WTC11 (cell line): ENCODE measurements around the gene SLC19A1. TPM values are rescaled to one million over a fixed set of nuclear protein-coding genes. Genes with fewer than 3 reads are reported as not detected.

Experiments used
- ATAC-seq: fragments of 200-7000 bp; cut with Tn5 transposase; 2 replicates; pipeline ENCODE4 v1.10.0; 2021; ENCODE audit warnings: mild to moderate bottlenecking, moderate library complexity
- CTCF ChIA-PET: fragments of 300-600 bp; sonication (Branson Sonifier 250); formaldehyde crosslinking; loops from one replicate; lab custom pipeline; 2021; ENCODE audit warnings: antibody characterized with exemption; lab: Charles Lee
- POLR2A ChIA-PET: fragments of 350-600 bp; sonication (Branson Sonifier 250); formaldehyde crosslinking; loops from one replicate; lab custom pipeline; 2021; ENCODE audit warnings: antibody characterized with exemption; lab: Charles Lee
- DNase-seq: peaks from one replicate; pipeline ENCODE4 v3.0.0; 2021; ENCODE audit warnings: low spot score
- H3K27ac Mint-ChIP-seq: 2 replicates; pipeline ENCODE4 v1.8.0; 2021; ENCODE audit warnings: mixed read lengths
- H3K27me3 Mint-ChIP-seq: 2 replicates; pipeline ENCODE4 v1.8.0; 2021; ENCODE audit warnings: low read depth, mild to moderate bottlenecking, moderate library complexity, mixed read lengths
- H3K36me3 Mint-ChIP-seq: 2 replicates; pipeline ENCODE4 v1.8.0; 2021; ENCODE audit warnings: mixed read lengths
- H3K4me1 Mint-ChIP-seq: 2 replicates; pipeline ENCODE4 v1.8.0; 2022; ENCODE audit warnings: mixed read lengths
- H3K4me3 Mint-ChIP-seq: 2 replicates; pipeline ENCODE4 v1.8.0; 2021; ENCODE audit warnings: mild to moderate bottlenecking, moderate library complexity, mixed read lengths
- H3K9me3 Mint-ChIP-seq: 2 replicates; pipeline ENCODE4 v1.8.0; 2021; ENCODE audit warnings: mixed read lengths
- ARID4B ChIP-seq: sonication (generic); formaldehyde crosslinking; IDR thresholded peaks from 2 replicates; pipeline ENCODE4 v1.8.0; 2023; ENCODE audit warnings: missing genetic modification reagents, mild to moderate bottlenecking, borderline replicate concordance
- ATF2 ChIP-seq: sonication (generic); formaldehyde crosslinking; IDR thresholded peaks from 2 replicates; pipeline ENCODE4 v1.8.1; 2022; ENCODE audit warnings: low read depth, missing genetic modification reagents, borderline replicate concordance
- CBFB ChIP-seq: sonication (generic); formaldehyde crosslinking; IDR thresholded peaks from 2 replicates; pipeline ENCODE4 v1.8.1; 2022; ENCODE audit warnings: mild to moderate bottlenecking, low read depth, missing genetic modification reagents
- CREB1 ChIP-seq: sonication (generic); formaldehyde crosslinking; IDR thresholded peaks from 2 replicates; pipeline ENCODE4 v1.8.0; 2023; ENCODE audit warnings: mild to moderate bottlenecking, missing genetic modification reagents
- ETV6 ChIP-seq: sonication (generic); formaldehyde crosslinking; IDR thresholded peaks from 2 replicates; pipeline ENCODE4 v1.8.1; 2022; ENCODE audit warnings: mild to moderate bottlenecking, missing genetic modification reagents
- FOXP1 ChIP-seq: sonication (generic); formaldehyde crosslinking; IDR thresholded peaks from 2 replicates; pipeline ENCODE4 v1.8.0; 2022; ENCODE audit warnings: missing genetic modification reagents, mild to moderate bottlenecking, moderate library complexity, borderline replicate concordance
- JUN ChIP-seq: sonication (generic); formaldehyde crosslinking; IDR thresholded peaks from 2 replicates; pipeline ENCODE4 v1.8.0; 2023; ENCODE audit warnings: mild to moderate bottlenecking, missing genetic modification reagents
- KAT7 ChIP-seq: sonication (generic); formaldehyde crosslinking; IDR thresholded peaks from 2 replicates; pipeline ENCODE4 v1.8.1; 2023; ENCODE audit warnings: missing genetic modification reagents, mild to moderate bottlenecking, borderline replicate concordance
- MYBL2 ChIP-seq: sonication (generic); formaldehyde crosslinking; IDR thresholded peaks from 2 replicates; pipeline ENCODE4 v1.8.1; 2023; ENCODE audit warnings: mild to moderate bottlenecking, moderate library complexity, missing genetic modification reagents
- TCF7 ChIP-seq: sonication (generic); formaldehyde crosslinking; IDR thresholded peaks from 2 replicates; pipeline ENCODE4 v1.8.0; 2022; ENCODE audit warnings: mild to moderate bottlenecking, low read depth, missing genetic modification reagents, moderate library complexity
- ZNF121 ChIP-seq: sonication (generic); formaldehyde crosslinking; IDR thresholded peaks from 2 replicates; pipeline ENCODE4 v1.8.0; 2023; ENCODE audit warnings: missing genetic modification reagents
- ZNF219 ChIP-seq: sonication (generic); formaldehyde crosslinking; IDR thresholded peaks from 2 replicates; pipeline ENCODE4 v1.8.0; 2023; ENCODE audit warnings: missing genetic modification reagents, mild to moderate bottlenecking, borderline replicate concordance
- ZNF281 ChIP-seq: sonication (generic); formaldehyde crosslinking; IDR thresholded peaks from 2 replicates; pipeline ENCODE4 v1.8.0; 2023; ENCODE audit warnings: mild to moderate bottlenecking, missing genetic modification reagents
- ZNF532 ChIP-seq: fragments of 250-450 bp; sonication (Bioruptor Pico); IDR thresholded peaks from 2 replicates; pipeline ENCODE4 v1.9.0; 2021; ENCODE audit warnings: mild to moderate bottlenecking, borderline replicate concordance
- total RNA-seq: library from RNA; stranded (reverse); gene quantifications from 3 replicates; pipeline ENCODE4 v1.2.3, GENCODE V29; 2021

SLC19A1 gene
- total RNA-seq, 1 experiment from 2014 or later: 29.8 TPM

- H3K27me3 Mint-ChIP-seq: no peaks in the 10 kb centered on the region; the same call in 1 of the 2 replicates
- H3K9me3 Mint-ChIP-seq: peaks cover 7% of the 10 kb centered on the region
- no peak for ATAC-seq
- no peak for DNase-seq
- H3K36me3 Mint-ChIP-seq: peaks cover 20% of the 10 kb centered on the region
- H3K4me3 Mint-ChIP-seq: no peak overlapping the region
- no peak overlapping the region for H3K27ac Mint-ChIP-seq
- CTCF ChIA-PET: no interaction called here
- TF ChIP-seq ZNF219 (no peak), TCF7 (CRISPR knock-in tag) (no peak), KAT7 (CRISPR knock-in tag) (no peak), CREB1 (CRISPR knock-in tag) (no peak), ZNF121 (CRISPR knock-in tag) (no peak), ZNF532 (CRISPR knock-in tag) (no peak), CBFB (no peak)
- POLR2A ChIA-PET: interaction anchor here (0.6 kb wide), 1 partner anchor 118 kb away, joined by 4 read pairs; no protein-coding TSS in a partner anchor
- no peaks in the 10 kb centered on the region for H3K4me1 Mint-ChIP-seq
Measured at GRCh38 chr21:45506836-45507522, 35.3 kb downstream of the SLC19A1 start.

- no peaks in the 10 kb centered on the region; the same call in 1 of the 2 replicates for H3K27me3 Mint-ChIP-seq
- ATAC-seq: no peak
- no peak for TF ChIP-seq ATF2
- TF ChIP-seq ETV6 (CRISPR knock-in tag): no peak
- 0 out of 2 replicates have a peak, but pooled peaks have one; percentile 28 for TF ChIP-seq FOXP1 (CRISPR knock-in tag)
- TF ChIP-seq ARID4B (CRISPR knock-in tag): no peak
- TF ChIP-seq MYBL2 (CRISPR knock-in tag): no peak
- TF ChIP-seq ZNF281: no peak
- no peak for TF ChIP-seq JUN (CRISPR knock-in tag)
- TF ChIP-seq, all 79 proteins: peak for 1
- no peak for DNase-seq
- peaks cover 17% of the 10 kb centered on the region for H3K36me3 Mint-ChIP-seq
- H3K4me3 Mint-ChIP-seq: no peak overlapping the region
- no peak overlapping the region for H3K27ac Mint-ChIP-seq
- ChIA-PET POLR2A (no interaction called here), CTCF (no interaction called here)
- H3K4me1 Mint-ChIP-seq: no peaks in the 10 kb centered on the region
- peaks cover 7% of the 10 kb centered on the region for H3K9me3 Mint-ChIP-seq
Measured at GRCh38 chr21:45506241-45506817, 35.9 kb downstream of the SLC19A1 start.
